K562 (cell line): ENCODE data around the gene HDAC6. TPM values are rescaled to one million over a fixed set of nuclear protein-coding genes. Genes with fewer than 3 reads are reported as not detected.

Experiments used
- BDP1 ChIP-seq: IDR thresholded peaks from 3 replicates; pipeline ENCODE4 v1.6.1; 2011; ENCODE audit not compliant: insufficient read length, insufficient read depth
- CREB1 ChIP-seq, 2 experiments: sonication (generic) in 1 of 2; formaldehyde crosslinking in 1 of 2; IDR thresholded peaks; 2 replicates each; pipeline versions ENCODE4 v1.6.1 to v1.8.0; 2012 to 2022; ENCODE audit warnings: inconsistent platforms in 1 of 2, mild to moderate bottlenecking in 1 of 2, missing genetic modification reagents in 1 of 2, moderate library complexity in 1 of 2
- CREB3 ChIP-seq: fragments of 450-650 bp; conservative IDR thresholded peaks from 2 replicates; pipeline ENCODE4 v1.6.1; 2016; ENCODE audit warnings: missing genetic modification characterization, low read depth, mild to moderate bottlenecking, missing compliant biosample characterization, moderate library complexity
- CXXC5 ChIP-seq: fragments of 250-450 bp; sonication (Bioruptor Pico); IDR thresholded peaks from 2 replicates; pipeline ENCODE4 v1.8.0; 2022; ENCODE audit warnings: inconsistent platforms, mild to moderate bottlenecking, moderate library complexity
- E2F6 ChIP-seq, 2 experiments: IDR thresholded peaks; 2 replicates each; pipeline ENCODE4 v1.6.1; 2011; ENCODE audit warnings: borderline replicate concordance in 1 of 2, control low read depth in 1 of 2, low read depth in 1 of 2, low read length in 1 of 2, mild to moderate bottlenecking in 1 of 2, mixed read lengths in 1 of 2, moderate library complexity in 1 of 2; ENCODE audit not compliant: insufficient read depth in 1 of 2, insufficient read length in 1 of 2, poor library complexity in 1 of 2, severe bottlenecking in 1 of 2; ENCODE audit errors: extremely low read depth in 1 of 2
- FOXK2 ChIP-seq, 2 experiments: fragments of 450-650 bp; IDR thresholded peaks in 1 of 2; conservative IDR thresholded peaks in 1 of 2; 2 replicates each; pipeline ENCODE4 v1.6.1; 2016; ENCODE audit warnings: low read depth in 2 of 2, mild to moderate bottlenecking in 1 of 2
- MEF2D ChIP-seq: conservative IDR thresholded peaks from 2 replicates; pipeline ENCODE4 v1.6.1; 2016; ENCODE audit warnings: low read depth, missing genetic modification characterization, missing compliant biosample characterization
- MTA2 ChIP-seq: fragments of 450-650 bp; IDR thresholded peaks from 2 replicates; pipeline ENCODE4 v1.6.1; 2016; ENCODE audit warnings: low read depth
- MYC ChIP-seq, 2 experiments: fragments of 250-450 bp in 1 of 2; sonication (Bioruptor Pico) in 1 of 2; IDR thresholded peaks; 2 replicates each; pipeline versions ENCODE4 v1.5.1 to v1.6.1; 2012 to 2021; ENCODE audit warnings: low read depth in 2 of 2, borderline replicate concordance in 1 of 2, improper control_type of control experiment in 1 of 2, low read length in 1 of 2, mild to moderate bottlenecking in 1 of 2, moderate library complexity in 1 of 2
- NCOA4 ChIP-seq: fragments of 450-650 bp; IDR thresholded peaks from 2 replicates; pipeline ENCODE4 v1.6.1; 2018; ENCODE audit warnings: mild to moderate bottlenecking; ENCODE audit not compliant: partially characterized antibody
- NEUROD1 ChIP-seq: fragments of 150-350 bp; IDR thresholded peaks from 2 replicates; pipeline ENCODE4 v1.6.1; 2014; ENCODE audit warnings: borderline replicate concordance, low read length, low read depth; ENCODE audit not compliant: partially characterized antibody
- NFE2 ChIP-seq: IDR thresholded peaks from 2 replicates; pipeline ENCODE4 v1.6.1; 2014; ENCODE audit warnings: antibody characterized with exemption, low read depth
- RCOR1 ChIP-seq, 2 experiments: IDR thresholded peaks; 2 replicates each; pipeline ENCODE4 v1.6.1; 2012; ENCODE audit warnings: low read depth in 2 of 2, low read length in 2 of 2, borderline replicate concordance in 1 of 2, improper control_type of control experiment in 1 of 2
- RNF2 ChIP-seq: sonication (generic); IDR thresholded peaks from 2 replicates; pipeline ENCODE4 v1.6.1; 2016
- SMARCA4 ChIP-seq: fragments of 450-650 bp; IDR thresholded peaks from 2 replicates; pipeline ENCODE4 v1.6.1; 2016
- SOX6 ChIP-seq: fragments of 450-650 bp; IDR thresholded peaks from 2 replicates; pipeline ENCODE4 v1.6.1; 2014; ENCODE audit warnings: mild to moderate bottlenecking
- SREBF2 ChIP-seq: sonication (generic); formaldehyde crosslinking; IDR thresholded peaks from 2 replicates; pipeline ENCODE4 v1.4.0; 2020; ENCODE audit warnings: mild to moderate bottlenecking, missing genetic modification reagents
- TAF1 ChIP-seq: IDR thresholded peaks from 2 replicates; pipeline ENCODE4 v1.6.1; 2011; ENCODE audit warnings: mild to moderate bottlenecking, low read length, moderate library complexity; ENCODE audit not compliant: insufficient read depth, control insufficient read depth, severe bottlenecking; ENCODE audit errors: extremely low read depth
- VEZF1 ChIP-seq: fragments of 200-800 bp; sonication (Bioruptor generic); IDR thresholded peaks from 2 replicates; pipeline ENCODE4 v1.6.1; 2017; ENCODE audit warnings: missing genetic modification characterization, missing compliant biosample characterization
- ZFP36 ChIP-seq: fragments of 150-350 bp; IDR thresholded peaks from 2 replicates; pipeline ENCODE4 v1.6.1; 2018; ENCODE audit warnings: low read length, low read depth; ENCODE audit not compliant: partially characterized antibody
- ZNF668 ChIP-seq: fragments of 250-450 bp; sonication (Bioruptor Pico); IDR thresholded peaks from 2 replicates; pipeline ENCODE4 v1.8.0; 2022; ENCODE audit warnings: mild to moderate bottlenecking, inconsistent platforms
- ZNF764 ChIP-seq: fragments of 250-450 bp; sonication (Bioruptor Pico); IDR thresholded peaks from 2 replicates; pipeline ENCODE4 v1.4.0; 2020; ENCODE audit warnings: low read depth, mild to moderate bottlenecking, moderate library complexity
- polyA plus RNA-seq, 8 experiments: library from polyadenylated mRNA; depleted of rRNA in 4 of 8; stranded (reverse) in 5 of 8; unstranded in 3 of 8; fragments of >200 nt; fragmentation: Nextera tagmentation in 2 of 8; fragmentation: Illumina TruSeq in 1 of 8; extraction: Ambion mirVana in 2 of 8; extraction: Trizol in 1 of 8; gene quantifications; 2 replicates each; pipeline versions ENCODE4 v1.2.1 to v1.2.3, GENCODE V29; 2011 to 2014; ENCODE audit warnings: inconsistent platforms in 1 of 8, missing spikeins in 1 of 8
- total RNA-seq, 7 experiments: library from RNA; depleted of rRNA in 6 of 7; stranded (reverse); fragments of >200 nt in 6 of 7; fragmentation: Illumina TruSeq in 2 of 7; extraction: Trizol in 2 of 7; gene quantifications; 2 replicates each; pipeline versions ENCODE4 v1.2.1 to v1.2.3, GENCODE V29; 2011 to 2021; ENCODE audit warnings: low replicate concordance in 1 of 7

Gene HDAC6
- total and polyA plus RNA-seq, 9 of the 15 experiments (the other 6 are each of a cell fraction or from before 2014, with no cell fraction given), result 29.9 to 101 (median 71.2) TPM

- TF ChIP-seq VEZF1 (CRISPR knock-in tag), result no peak; the same call in 1 of the 2 replicates
- peak; percentile 40; the same call in 1 of the 2 replicates for TF ChIP-seq MYC (IDR thresholded peaks at IDR 0.05; ENCODE audit: low read depth, low read length)
- peak; percentile 28; the same call in 1 of the 2 replicates for TF ChIP-seq MYC (CRISPR knock-in tag; IDR thresholded peaks at IDR 0.05; ENCODE audit: borderline replicate concordance, low read depth)
- TF ChIP-seq NEUROD1, result no peak
- TF ChIP-seq RNF2, result peak; percentile 81
- no peak for TF ChIP-seq ZFP36
- peak; percentile 57 to 88 for TF ChIP-seq E2F6 (IDR thresholded peaks at IDR 0.05; ENCODE audit: borderline replicate concordance in 1 of 2, extremely low read depth in 1 of 2, insufficient read depth in 1 of 2, insufficient read length in 1 of 2, low read depth in 1 of 2, low read length in 1 of 2, poor library complexity in 1 of 2, severe bottlenecking in 1 of 2)
- peak; percentile 48; the same call in 1 of the 2 replicates for TF ChIP-seq MEF2D
- no peak for TF ChIP-seq ZNF764 (CRISPR knock-in tag)
- TF ChIP-seq BDP1, result no peak
- peak; percentile 86 to 98; a peak in 3 of 4 replicates for TF ChIP-seq RCOR1 (IDR thresholded peaks at IDR 0.05; ENCODE audit: borderline replicate concordance in 1 of 2, low read depth in 2 of 2, low read length in 2 of 2)
- peak; percentile 47; the same call in 1 of the 2 replicates for TF ChIP-seq MTA2
- 0 out of 2 replicates have a peak, but pooled peaks have one; percentile 44 for TF ChIP-seq SREBF2 (CRISPR knock-in tag)
- no peak for TF ChIP-seq NFE2
- TF ChIP-seq FOXK2 (conservative IDR thresholded peaks at IDR 0.05 in 1 of 2, IDR thresholded peaks at IDR 0.05 in 1 of 2; ENCODE audit: low read depth in 2 of 2), result no peak; a peak in 1 of 4 replicates
- no peak for TF ChIP-seq NCOA4
- TF ChIP-seq CREB1 (IDR thresholded peaks at IDR 0.05), result no peak
- no peak for TF ChIP-seq CREB1 (CRISPR knock-in tag; IDR thresholded peaks at IDR 0.05)
- TF ChIP-seq SOX6, result peak; percentile 54; the same call in 1 of the 2 replicates
- no peak for TF ChIP-seq TAF1
- TF ChIP-seq ZNF668 (CRISPR knock-in tag), result 0 out of 2 replicates have a peak, but pooled peaks have one; percentile 33
- peak; percentile 87 for TF ChIP-seq CXXC5 (CRISPR knock-in tag)
- 0 out of 2 replicates have a peak, but pooled peaks have one; percentile 46 for TF ChIP-seq CREB3 (tag)
- peak; percentile 80 for TF ChIP-seq SMARCA4
Observed at GRCh38 chrX:48785540-48786214, 16.2 kb upstream of the HDAC6 start (continued).
